GM12878 (cell line): ENCODE measurements around the gene RTCB. TPM values are rescaled to one million over a fixed set of nuclear protein-coding genes. Genes with fewer than 3 reads are reported as not detected.

Experiments
- ATAC-seq: fragments of 200-7000 bp; cut with Tn5 transposase; 3 replicates; pipeline ENCODE4 v1.9.1; 2020; ENCODE audit warnings: mild to moderate bottlenecking, moderate library complexity
- BruUV-seq: library from RNA; stranded (reverse); fragments of 400-500 nt; replicated peaks from 2 replicates; lab custom pipeline; 2021; lab: Mats Ljungman, UMichigan
- CTCF ChIA-PET: fragments of 300-600 bp; sonication (Branson Sonifier 250); formaldehyde crosslinking; extraction: SDS; loops from one replicate; lab custom pipeline; 2021; ENCODE audit warnings: inconsistent platforms; lab: Yijun Ruan, JAX
- POLR2A ChIA-PET: fragments of 350-600 bp; formaldehyde crosslinking; extraction: SDS; loops from one replicate; lab custom pipeline; 2021; ENCODE audit warnings: inconsistent platforms; lab: Charles Lee
- RAD21 ChIA-PET: fragments of 300-600 bp; sonication (Branson Sonifier 250); formaldehyde crosslinking; loops from one replicate; lab custom pipeline; 2023; ENCODE audit warnings: antibody characterized with exemption; ENCODE audit not compliant: unreplicated experiment; lab: Charles Lee
- SMC1A ChIA-PET: fragments of 300-600 bp; sonication (Branson Sonifier 250); formaldehyde crosslinking; loops from one replicate; lab custom pipeline; 2023; ENCODE audit not compliant: unreplicated experiment, uncharacterized antibody; lab: Charles Lee
- DNase-seq: peaks from one replicate; pipeline ENCODE4 v3.0.0-alpha.2; 2011; ENCODE audit warnings: low read depth, low spot score
- FAIRE-seq: peaks from 3 replicates; lab custom pipeline; 2011; peaks lifted over from hg19 to GRCh38; lab: Jason Lieb, UNC
- H2AFZ ChIP-seq: 2 replicates; pipeline ENCODE4 v1.6.0; 2011; ENCODE audit warnings: low read depth, low read length, control low read depth; ENCODE audit not compliant: control insufficient read depth
- H3K27ac ChIP-seq: 2 replicates; pipeline ENCODE4 v1.5.1; 2011; ENCODE audit warnings: control low read depth; ENCODE audit not compliant: control insufficient read depth, insufficient read depth
- H3K27me3 ChIP-seq, 2 experiments: replicated peaks in 1 of 2; 2 replicates each; pipeline versions ENCODE4 v1.6.0 to v1.6.1; 2011; ENCODE audit warnings: low read length in 1 of 2; ENCODE audit not compliant: control insufficient read depth in 2 of 2, insufficient read depth in 2 of 2
- H3K36me3 ChIP-seq, 2 experiments: 2 replicates each; pipeline ENCODE4 v1.5.1; 2011; ENCODE audit warnings: low read length in 1 of 2; ENCODE audit not compliant: control insufficient read depth in 2 of 2, insufficient read depth in 2 of 2
- H3K4me1 ChIP-seq: 2 replicates; pipeline ENCODE4 v1.6.1; 2011; ENCODE audit warnings: mild to moderate bottlenecking, low read length, moderate library complexity, mixed read lengths; ENCODE audit not compliant: control insufficient read depth, insufficient read depth
- H3K4me2 ChIP-seq: 2 replicates; pipeline ENCODE4 v1.6.0; 2011; ENCODE audit warnings: control low read depth; ENCODE audit not compliant: control insufficient read depth, insufficient read depth
- H3K4me3 ChIP-seq: fragments of 200-600 bp; sonication (generic); 2 replicates; pipeline ENCODE4 v1.5.1; 2016
- H3K79me2 ChIP-seq: 2 replicates; pipeline ENCODE4 v1.6.0; 2011; ENCODE audit warnings: low read length; ENCODE audit not compliant: control insufficient read depth, insufficient read depth
- H3K9ac ChIP-seq: 2 replicates; pipeline ENCODE4 v1.8.0; 2011; ENCODE audit warnings: low read length, control low read depth, mixed read lengths; ENCODE audit not compliant: control insufficient read depth, insufficient read depth
- H3K9me3 ChIP-seq: replicated peaks from 3 replicates; pipeline ENCODE4 v1.5.1; 2011; ENCODE audit warnings: mild to moderate bottlenecking, low read length; ENCODE audit not compliant: control insufficient read depth, insufficient read depth
- H4K20me1 ChIP-seq: 2 replicates; pipeline ENCODE4 v1.6.0; 2011; ENCODE audit not compliant: control insufficient read depth, insufficient read depth
- BRCA1 ChIP-seq: IDR thresholded peaks from 2 replicates; pipeline ENCODE4 v1.6.1; 2011; ENCODE audit warnings: low read depth, low read length, improper control_type of control experiment
- GABPA ChIP-seq: IDR thresholded peaks from 2 replicates; pipeline ENCODE4 v1.6.1; 2014; ENCODE audit warnings: antibody characterized with exemption, low read depth, mild to moderate bottlenecking, inconsistent platforms
- JUND ChIP-seq: IDR thresholded peaks from 2 replicates; pipeline ENCODE4 v1.6.1; 2012; ENCODE audit warnings: low read depth, mild to moderate bottlenecking, low read length, improper control_type of control experiment, moderate library complexity
- MXI1 ChIP-seq: fragments of 150-350 bp; IDR thresholded peaks from 2 replicates; pipeline ENCODE4 v1.6.1; 2011; ENCODE audit warnings: low read depth, mild to moderate bottlenecking, inconsistent platforms, low read length, improper control_type of control experiment
- RAD51 ChIP-seq: fragments of 450-650 bp; IDR thresholded peaks from 2 replicates; pipeline ENCODE4 v1.6.1; 2016; ENCODE audit warnings: moderate library complexity, mild to moderate bottlenecking, inconsistent platforms
- RUNX3 ChIP-seq: IDR thresholded peaks from 2 replicates; pipeline ENCODE4 v1.6.1; 2012; ENCODE audit warnings: low read length, inconsistent platforms
- SPI1 ChIP-seq: IDR thresholded peaks from 2 replicates; pipeline ENCODE4 v1.6.1; 2011; ENCODE audit warnings: low read depth, mild to moderate bottlenecking, low read length, moderate library complexity, borderline replicate concordance; ENCODE audit not compliant: insufficient read depth
- SRF ChIP-seq, 2 experiments: IDR thresholded peaks; 2 replicates each; pipeline ENCODE4 v1.6.1; 2011; ENCODE audit warnings: low read depth in 2 of 2, low read length in 2 of 2, mild to moderate bottlenecking in 1 of 2, moderate library complexity in 1 of 2
- STAT1 ChIP-seq: fragments of 450-650 bp; conservative IDR thresholded peaks from 2 replicates; pipeline ENCODE4 v1.6.1; 2014; ENCODE audit warnings: antibody characterized with exemption, mild to moderate bottlenecking
- TAF1 ChIP-seq: IDR thresholded peaks from 2 replicates; pipeline ENCODE4 v1.6.1; 2011; ENCODE audit warnings: mild to moderate bottlenecking, low read depth, low read length, borderline replicate concordance
- ZNF622 ChIP-seq: fragments of 450-650 bp; IDR thresholded peaks from 2 replicates; pipeline ENCODE4 v1.6.1; 2017; ENCODE audit warnings: mild to moderate bottlenecking, inconsistent platforms
- ZZZ3 ChIP-seq: IDR thresholded peaks from 2 replicates; pipeline ENCODE4 v1.6.1; 2011; ENCODE audit warnings: low read depth; ENCODE audit not compliant: control insufficient read depth, insufficient read length
- WGBS: methylation state at CpG from one replicate; pipeline ENCODE4 v1.1.6; 2016; ENCODE audit warnings: low lambda C conversion rate; ENCODE audit not compliant: insufficient replicate concordance, insufficient coverage; ENCODE audit errors: missing lambda C conversion rate; 5-methylcytosine and 5-hydroxymethylcytosine counted together
- in situ Hi-C: fragments of 300-500 bp; cut with MboI; formaldehyde crosslinking; loops from 9 replicates; pipeline ENCODE4 v1.14.3; 2018; ENCODE audit warnings: mixed read lengths
- intact Hi-C: fragments of 100-400 bp; cut with micrococcal nuclease; formaldehyde crosslinking; loops from one replicate; pipeline ENCODE4 v1.14.2; 2022; ENCODE audit not compliant: unreplicated experiment
- polyA plus RNA-seq, 11 experiments: library from polyadenylated mRNA; depleted of rRNA in 4 of 11; unstranded in 6 of 11; stranded (reverse) in 5 of 11; fragments of >200 nt; fragmentation: Nextera tagmentation in 4 of 11; fragmentation: Illumina TruSeq in 1 of 11; extraction: Ambion mirVana in 4 of 11; extraction: Trizol in 1 of 11; gene quantifications; 1 replicate in 1 of 11; 2 replicates in 10 of 11; pipeline versions ENCODE4 v1.2.1 to v1.2.3, GENCODE V29; 2011 to 2016; ENCODE audit warnings: inconsistent platforms in 2 of 11, missing spikeins in 2 of 11, low read depth in 1 of 11
- total RNA-seq, 4 experiments: library from RNA; depleted of rRNA in 3 of 4; stranded (reverse); fragments of >200 nt in 3 of 4; fragmentation: Illumina TruSeq in 1 of 4; extraction: Trizol in 1 of 4; gene quantifications; 2 replicates each; pipeline versions ENCODE4 v1.2.1 to v1.2.3, GENCODE V29; 2013 to 2021
- TF ChIP-seq, protein P1 (sequence below): fragments of 450-650 bp; conservative IDR thresholded peaks from 2 replicates; pipeline ENCODE4 v1.6.1; 2017; ENCODE audit warnings: mild to moderate bottlenecking, moderate library complexity
- TF ChIP-seq, protein P2 (sequence below): fragments of 450-650 bp; formaldehyde crosslinking; IDR thresholded peaks from 2 replicates; pipeline ENCODE4 v1.5.0; 2022; ENCODE audit warnings: mild to moderate bottlenecking, missing genetic modification characterization
- TF ChIP-seq, protein P3 (sequence below): fragments of 450-650 bp; IDR thresholded peaks from 2 replicates; pipeline ENCODE4 v1.6.1; 2017; ENCODE audit warnings: antibody characterized with exemption, mild to moderate bottlenecking, moderate library complexity

The RTCB gene
- total and polyA plus RNA-seq, 10 of the 15 experiments (the other 5 are each of a cell fraction or from before 2014, with no cell fraction given), result 88.4 to 203 (median 106) TPM

DNA sequence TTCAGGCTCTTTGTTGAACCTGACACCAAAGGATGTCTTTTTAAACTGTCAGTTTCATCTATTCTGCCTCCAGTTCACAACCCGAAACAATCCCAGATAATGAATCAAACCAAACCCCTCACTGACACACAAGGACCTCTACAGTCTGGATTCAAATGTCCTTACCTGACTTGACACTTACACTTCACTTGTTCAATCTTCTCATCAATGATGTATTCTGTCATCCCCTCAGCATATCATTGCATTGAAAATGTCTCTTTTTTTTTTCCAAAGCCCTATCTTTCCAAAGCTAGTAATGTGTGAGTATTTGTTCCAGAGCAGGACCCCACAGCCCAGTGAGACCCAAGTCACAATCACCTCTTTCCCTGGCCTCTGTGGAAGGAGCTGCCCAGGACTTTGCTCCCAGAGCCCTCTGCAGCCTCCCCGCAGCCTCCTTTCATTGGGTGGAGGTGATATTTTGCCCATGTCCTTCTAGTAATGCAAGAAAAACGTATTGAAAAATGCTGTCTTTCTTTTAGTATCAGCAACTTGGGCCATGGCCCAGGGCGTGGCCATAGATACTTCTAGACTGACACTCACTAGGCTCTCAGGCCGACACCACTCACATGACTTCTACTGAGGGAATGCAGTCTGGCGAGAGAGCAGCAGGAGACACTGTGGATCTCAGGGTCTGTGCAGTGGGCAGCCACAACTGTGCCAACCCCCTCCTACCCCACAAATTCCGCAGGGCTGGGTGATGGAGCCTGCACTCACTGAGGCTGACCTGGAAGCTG is 36.2 kb downstream of the RTCB start (continued):
- no peak for TF ChIP-seq STAT1
- TF ChIP-seq ZNF622, result no peak
- TF ChIP-seq ZZZ3, result no peak
- no peak for TF ChIP-seq BRCA1
- no peak for TF ChIP-seq SPI1
- TF ChIP-seq GABPA, result no peak
- TF ChIP-seq JUND, result no peak

DNA sequence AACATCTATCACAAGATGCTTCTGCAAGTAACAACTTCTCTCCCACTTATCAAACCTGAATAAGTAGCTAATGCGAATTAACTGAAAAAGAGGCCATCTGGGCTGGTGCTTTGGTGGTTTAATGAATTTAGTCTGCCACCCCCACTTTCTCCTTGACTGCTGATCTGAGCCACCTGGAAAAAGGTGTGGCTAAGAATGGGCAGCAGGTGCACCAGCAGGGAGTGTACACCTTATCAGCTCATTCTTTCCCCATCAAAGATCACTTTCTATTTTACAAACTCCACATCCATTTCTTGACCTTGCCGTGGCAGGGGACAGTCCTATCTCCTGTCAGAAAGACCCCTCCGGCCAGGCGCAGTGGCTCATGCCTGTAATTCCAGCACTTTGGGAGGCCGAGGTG is 47.8 kb downstream of the RTCB start:
- DNase-seq, result no peak
- no peak for FAIRE-seq
- TF ChIP-seq SRF (IDR thresholded peaks at IDR 0.05; ENCODE audit: low read depth in 2 of 2, low read length in 2 of 2) (no peak), TAF1 (no peak), STAT1 (no peak), RAD51 (no peak), RUNX3 (no peak), BRCA1 (no peak), MXI1 (no peak)
- TF ChIP-seq, protein P1, sequence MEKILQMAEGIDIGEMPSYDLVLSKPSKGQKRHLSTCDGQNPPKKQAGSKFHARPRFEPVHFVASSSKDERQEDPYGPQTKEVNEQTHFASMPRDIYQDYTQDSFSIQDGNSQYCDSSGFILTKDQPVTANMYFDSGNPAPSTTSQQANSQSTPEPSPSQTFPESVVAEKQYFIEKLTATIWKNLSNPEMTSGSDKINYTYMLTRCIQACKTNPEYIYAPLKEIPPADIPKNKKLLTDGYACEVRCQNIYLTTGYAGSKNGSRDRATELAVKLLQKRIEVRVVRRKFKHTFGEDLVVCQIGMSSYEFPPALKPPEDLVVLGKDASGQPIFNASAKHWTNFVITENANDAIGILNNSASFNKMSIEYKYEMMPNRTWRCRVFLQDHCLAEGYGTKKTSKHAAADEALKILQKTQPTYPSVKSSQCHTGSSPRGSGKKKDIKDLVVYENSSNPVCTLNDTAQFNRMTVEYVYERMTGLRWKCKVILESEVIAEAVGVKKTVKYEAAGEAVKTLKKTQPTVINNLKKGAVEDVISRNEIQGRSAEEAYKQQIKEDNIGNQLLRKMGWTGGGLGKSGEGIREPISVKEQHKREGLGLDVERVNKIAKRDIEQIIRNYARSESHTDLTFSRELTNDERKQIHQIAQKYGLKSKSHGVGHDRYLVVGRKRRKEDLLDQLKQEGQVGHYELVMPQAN, result no peak
- TF ChIP-seq, protein P2, sequence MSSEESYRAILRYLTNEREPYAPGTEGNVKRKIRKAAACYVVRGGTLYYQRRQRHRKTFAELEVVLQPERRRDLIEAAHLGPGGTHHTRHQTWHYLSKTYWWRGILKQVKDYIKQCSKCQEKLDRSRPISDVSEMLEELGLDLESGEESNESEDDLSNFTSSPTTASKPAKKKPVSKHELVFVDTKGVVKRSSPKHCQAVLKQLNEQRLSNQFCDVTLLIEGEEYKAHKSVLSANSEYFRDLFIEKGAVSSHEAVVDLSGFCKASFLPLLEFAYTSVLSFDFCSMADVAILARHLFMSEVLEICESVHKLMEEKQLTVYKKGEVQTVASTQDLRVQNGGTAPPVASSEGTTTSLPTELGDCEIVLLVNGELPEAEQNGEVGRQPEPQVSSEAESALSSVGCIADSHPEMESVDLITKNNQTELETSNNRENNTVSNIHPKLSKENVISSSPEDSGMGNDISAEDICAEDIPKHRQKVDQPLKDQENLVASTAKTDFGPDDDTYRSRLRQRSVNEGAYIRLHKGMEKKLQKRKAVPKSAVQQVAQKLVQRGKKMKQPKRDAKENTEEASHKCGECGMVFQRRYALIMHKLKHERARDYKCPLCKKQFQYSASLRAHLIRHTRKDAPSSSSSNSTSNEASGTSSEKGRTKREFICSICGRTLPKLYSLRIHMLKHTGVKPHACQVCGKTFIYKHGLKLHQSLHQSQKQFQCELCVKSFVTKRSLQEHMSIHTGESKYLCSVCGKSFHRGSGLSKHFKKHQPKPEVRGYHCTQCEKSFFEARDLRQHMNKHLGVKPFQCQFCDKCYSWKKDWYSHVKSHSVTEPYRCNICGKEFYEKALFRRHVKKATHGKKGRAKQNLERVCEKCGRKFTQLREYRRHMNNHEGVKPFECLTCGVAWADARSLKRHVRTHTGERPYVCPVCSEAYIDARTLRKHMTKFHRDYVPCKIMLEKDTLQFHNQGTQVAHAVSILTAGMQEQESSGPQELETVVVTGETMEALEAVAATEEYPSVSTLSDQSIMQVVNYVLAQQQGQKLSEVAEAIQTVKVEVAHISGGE, result no peak
- TF ChIP-seq, protein P3, sequence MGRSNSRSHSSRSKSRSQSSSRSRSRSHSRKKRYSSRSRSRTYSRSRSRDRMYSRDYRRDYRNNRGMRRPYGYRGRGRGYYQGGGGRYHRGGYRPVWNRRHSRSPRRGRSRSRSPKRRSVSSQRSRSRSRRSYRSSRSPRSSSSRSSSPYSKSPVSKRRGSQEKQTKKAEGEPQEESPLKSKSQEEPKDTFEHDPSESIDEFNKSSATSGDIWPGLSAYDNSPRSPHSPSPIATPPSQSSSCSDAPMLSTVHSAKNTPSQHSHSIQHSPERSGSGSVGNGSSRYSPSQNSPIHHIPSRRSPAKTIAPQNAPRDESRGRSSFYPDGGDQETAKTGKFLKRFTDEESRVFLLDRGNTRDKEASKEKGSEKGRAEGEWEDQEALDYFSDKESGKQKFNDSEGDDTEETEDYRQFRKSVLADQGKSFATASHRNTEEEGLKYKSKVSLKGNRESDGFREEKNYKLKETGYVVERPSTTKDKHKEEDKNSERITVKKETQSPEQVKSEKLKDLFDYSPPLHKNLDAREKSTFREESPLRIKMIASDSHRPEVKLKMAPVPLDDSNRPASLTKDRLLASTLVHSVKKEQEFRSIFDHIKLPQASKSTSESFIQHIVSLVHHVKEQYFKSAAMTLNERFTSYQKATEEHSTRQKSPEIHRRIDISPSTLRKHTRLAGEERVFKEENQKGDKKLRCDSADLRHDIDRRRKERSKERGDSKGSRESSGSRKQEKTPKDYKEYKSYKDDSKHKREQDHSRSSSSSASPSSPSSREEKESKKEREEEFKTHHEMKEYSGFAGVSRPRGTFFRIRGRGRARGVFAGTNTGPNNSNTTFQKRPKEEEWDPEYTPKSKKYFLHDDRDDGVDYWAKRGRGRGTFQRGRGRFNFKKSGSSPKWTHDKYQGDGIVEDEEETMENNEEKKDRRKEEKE, result no peak

More for the DNA sequence above, 47.8 kb downstream of the RTCB start:
- intact Hi-C loops (no loop called here), in situ Hi-C loops (no loop called here)
- H2AFZ ChIP-seq, result no peak overlapping the region
- ChIA-PET POLR2A (no interaction called here), RAD21 (no interaction called here), CTCF (no interaction called here), SMC1A (no interaction called here)
- H4K20me1 ChIP-seq, result no peaks in the 10 kb centered on the region
- H3K9ac ChIP-seq, result no peak overlapping the region
- no peaks in the 10 kb centered on the region for H3K4me1 ChIP-seq
- ATAC-seq, result no peak
- WGBS, result 69% methylated on average over 5 of the region's 5 CpGs
- no peak overlapping the region for H3K4me2 ChIP-seq
- H3K4me3 ChIP-seq, result no peak overlapping the region
- H3K27ac ChIP-seq, result no peak overlapping the region
- no peaks in the 10 kb centered on the region for H3K79me2 ChIP-seq
- no peaks in the 10 kb centered on the region for H3K36me3 ChIP-seq
- H3K9me3 ChIP-seq, result no peaks in the 10 kb centered on the region
- H3K27me3 ChIP-seq, result no peaks in the 10 kb centered on the region; a peak in 1 of 4 replicates
- no TSS peak for BruUV-seq
